ENCODE data around the gene KLF13.
A peak's percentile ranks its signal among the peaks of the same experiment; 100 is the strongest.

The KLF13 gene

DNA sequence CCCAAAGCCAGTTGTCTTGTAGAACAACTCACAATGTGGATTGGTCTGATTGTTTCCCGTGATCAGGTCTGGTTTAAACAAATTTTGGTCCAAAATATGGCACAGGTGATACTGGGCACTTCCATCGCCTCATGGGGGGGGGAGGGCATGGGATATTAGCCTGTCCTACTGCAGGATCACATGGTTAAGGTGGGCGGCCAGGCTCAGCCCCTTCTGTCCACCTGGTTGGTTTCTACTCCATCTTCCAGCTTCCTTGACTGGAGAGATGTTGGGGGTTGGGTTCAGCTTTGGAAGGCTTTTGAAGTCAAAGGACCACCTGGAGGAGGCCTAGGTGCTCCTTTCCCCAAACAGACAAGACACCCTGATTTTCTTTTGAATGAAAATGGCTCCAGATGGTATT lies 7.2 kb downstream of the KLF13 start:
- DNase-seq: no peak

DNA sequence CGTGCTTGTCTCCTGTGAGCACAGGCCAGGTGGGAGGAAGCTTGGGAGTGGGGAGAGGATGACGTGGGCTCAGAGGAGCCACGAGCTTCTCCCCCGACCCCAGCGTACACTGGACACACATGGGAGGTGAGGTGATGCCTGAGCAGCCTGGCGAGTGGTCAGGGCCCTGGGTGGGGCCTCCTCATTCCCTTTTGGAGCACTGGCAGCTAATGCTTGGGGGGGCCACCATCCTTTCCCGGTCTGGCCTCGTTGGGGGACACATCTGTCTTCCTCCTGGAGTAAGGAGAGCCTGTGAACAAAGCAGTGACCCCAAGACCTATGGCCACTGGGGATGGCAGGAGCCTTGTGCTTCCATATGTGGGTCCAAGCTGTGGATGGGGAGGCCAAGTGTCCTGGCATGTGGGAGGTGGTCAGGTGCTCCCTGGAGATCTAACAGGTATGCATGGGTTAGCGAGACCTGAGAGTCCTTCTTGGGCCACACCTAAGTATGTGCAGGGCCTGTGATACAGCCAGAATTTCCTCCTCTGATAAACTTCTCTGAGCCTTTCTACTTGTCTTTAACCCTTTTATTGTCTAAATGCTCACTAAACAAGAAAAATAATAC lies 9.5 kb downstream of the KLF13 start:
- no peak for DNase-seq

GRCh38 chr15:31336593-31337295 lies 10.1 kb downstream of the KLF13 start:
- DNase-seq: no peak

GRCh38 chr15:31337352-31338031 lies 10.9 kb downstream of the KLF13 start:
- no peak for DNase-seq

GRCh38 chr15:31338318-31338878 lies 11.8 kb downstream of the KLF13 start:
- peak; percentile 11 for DNase-seq

GRCh38 chr15:31338879-31339557 lies 12.4 kb downstream of the KLF13 start:
- DNase-seq: peak; percentile 59

DNA sequence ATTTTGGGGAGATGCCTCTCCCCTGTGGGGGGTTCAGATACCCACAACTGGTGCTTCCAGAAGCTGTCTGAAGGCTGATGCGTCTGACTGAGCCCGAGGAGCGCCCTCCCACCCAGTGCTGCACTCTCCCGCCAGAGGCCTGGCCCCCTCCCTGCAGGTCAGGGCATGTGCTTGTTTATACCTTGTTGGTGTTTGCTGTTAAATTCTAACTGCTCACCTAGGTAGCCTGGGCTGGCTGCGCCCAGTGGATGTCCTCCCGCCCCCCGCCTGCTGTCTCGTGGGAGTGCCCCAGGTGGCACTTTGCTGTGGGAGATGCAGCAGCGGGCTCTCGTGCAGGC lies 12.9 kb downstream of the KLF13 start:
- no peak for DNase-seq

- DNase-seq: no peak
Observed at GRCh38 chr15:31340047-31340446, 13.4 kb downstream of the KLF13 start.

GRCh38 chr15:31340592-31340991 lies 14.0 kb downstream of the KLF13 start:
- DNase-seq: no peak

DNA sequence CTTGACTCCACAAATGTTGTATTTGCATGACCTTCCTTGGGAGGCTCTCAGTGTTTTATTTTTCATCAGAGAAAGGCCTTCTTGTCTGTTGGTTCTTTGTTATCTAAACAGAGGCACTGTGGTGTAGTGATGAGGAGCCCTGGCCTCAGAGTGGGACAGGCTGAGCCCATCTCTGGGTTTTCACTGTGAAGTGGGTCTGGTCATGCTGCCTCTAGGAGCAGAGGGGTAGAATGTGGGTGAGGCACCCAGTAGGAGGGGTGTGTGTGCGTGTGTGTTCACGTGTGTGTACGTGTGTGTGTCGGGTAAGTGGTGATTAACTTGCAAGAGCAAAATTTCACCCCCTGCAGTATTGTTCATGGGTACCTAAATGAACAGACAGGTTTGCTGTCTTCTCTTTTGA lies 14.4 kb downstream of the KLF13 start:
- DNase-seq: no peak

GRCh38 chr15:31341496-31342195 lies 15.0 kb downstream of the KLF13 start:
- no peak for DNase-seq

GRCh38 chr15:31342381-31342780 lies 15.7 kb downstream of the KLF13 start:
- DNase-seq: no peak

- no peak for DNase-seq
Observed at GRCh38 chr15:31342781-31343626, 16.4 kb downstream of the KLF13 start.

- no peak for DNase-seq
Observed at GRCh38 chr15:31343831-31344230, 17.2 kb downstream of the KLF13 start.

GRCh38 chr15:31344266-31344665 lies 17.6 kb downstream of the KLF13 start:
- DNase-seq: no peak

DNA sequence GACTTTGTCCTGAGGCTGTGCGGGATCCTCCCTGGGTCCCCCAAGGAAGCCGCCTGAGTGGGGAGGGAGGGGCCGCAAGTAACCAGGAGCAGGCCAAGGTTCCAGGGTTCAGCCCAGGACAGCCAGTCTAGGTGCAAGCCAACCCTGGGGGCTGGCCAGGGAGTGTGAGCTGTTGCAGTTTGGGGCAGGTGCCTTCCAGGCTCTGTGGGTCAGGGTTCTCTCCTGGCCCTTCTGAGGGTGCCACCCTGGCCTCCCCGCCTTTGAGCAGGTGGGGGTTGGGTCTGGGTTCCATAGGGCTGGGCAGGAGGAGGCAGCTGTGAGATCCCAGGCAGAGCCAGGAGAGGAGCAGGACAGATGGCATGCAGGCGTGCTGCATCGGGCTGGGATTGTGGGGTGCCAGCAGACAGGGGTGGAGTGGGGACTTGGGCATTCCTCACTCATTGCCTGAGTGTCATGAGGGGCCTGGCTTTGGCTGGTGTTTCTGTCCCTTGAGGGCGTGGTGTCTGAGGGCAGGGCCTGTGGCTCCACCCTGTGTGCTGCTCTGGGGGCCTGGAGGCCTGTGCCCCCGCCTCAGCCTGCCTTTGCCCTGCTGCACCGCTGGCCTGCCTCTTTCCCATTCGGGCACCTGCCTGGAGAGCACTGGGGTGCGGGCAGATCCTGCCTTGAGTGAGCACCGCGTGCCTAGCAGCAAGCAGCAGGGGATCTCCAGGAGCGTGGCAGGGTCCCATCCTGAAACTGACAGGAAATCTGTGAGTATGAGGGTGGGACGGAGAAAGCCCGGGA lies 18.4 kb downstream of the KLF13 start:
- no peak for DNase-seq

- DNase-seq: no peak
Observed at GRCh38 chr15:31345606-31346366, 19.2 kb downstream of the KLF13 start.

GRCh38 chr15:31346367-31347066 lies 19.9 kb downstream of the KLF13 start:
- no peak for DNase-seq

All from DMS79 treated with DMSO at 0.1 percent for 48 hours (cell line).